22Rv1 (cell line): Measurements from ENCODE around the gene CD19.

Experiments
- ZFX ChIP-seq: fragments of 450-650 bp; IDR thresholded peaks from 2 replicates; pipeline ENCODE4 v1.6.1; 2017; ENCODE audit warnings: antibody characterized with exemption, borderline replicate concordance
- TF ChIP-seq, protein P1 (sequence below): fragments of 450-650 bp; IDR thresholded peaks from 2 replicates; pipeline ENCODE4 v1.5.1; 2017; ENCODE audit warnings: mild to moderate bottlenecking

DNA sequence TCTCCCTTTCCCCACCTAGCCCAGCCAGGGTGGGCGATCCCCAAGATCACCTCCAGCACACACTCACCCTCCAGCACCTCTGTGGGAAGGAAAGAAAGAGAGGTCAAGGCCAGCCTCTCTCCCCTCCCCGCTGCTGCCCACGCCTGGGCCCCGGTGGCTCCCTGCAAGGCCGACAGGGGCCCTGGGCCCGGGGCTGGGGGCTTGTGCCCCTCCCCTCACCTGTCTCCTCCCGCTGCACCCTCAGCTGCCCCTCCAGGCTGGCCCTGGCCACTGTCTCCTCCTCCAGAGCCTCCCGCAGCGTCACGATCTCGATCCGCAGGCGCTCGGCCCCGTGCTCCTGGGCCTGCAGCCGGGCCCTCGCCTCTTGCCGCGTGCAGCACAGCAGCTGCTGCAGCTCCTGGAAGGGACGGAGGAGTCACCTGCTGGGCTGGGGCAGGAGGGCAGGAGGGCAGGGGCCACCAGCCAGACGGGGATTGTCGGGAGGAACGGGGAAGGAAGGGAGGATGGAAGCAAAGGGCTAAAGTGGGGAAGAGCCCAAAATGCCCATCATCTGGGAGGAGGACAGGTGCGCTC is 25.9 kb upstream of the CD19 start:
- TF ChIP-seq, protein P1, sequence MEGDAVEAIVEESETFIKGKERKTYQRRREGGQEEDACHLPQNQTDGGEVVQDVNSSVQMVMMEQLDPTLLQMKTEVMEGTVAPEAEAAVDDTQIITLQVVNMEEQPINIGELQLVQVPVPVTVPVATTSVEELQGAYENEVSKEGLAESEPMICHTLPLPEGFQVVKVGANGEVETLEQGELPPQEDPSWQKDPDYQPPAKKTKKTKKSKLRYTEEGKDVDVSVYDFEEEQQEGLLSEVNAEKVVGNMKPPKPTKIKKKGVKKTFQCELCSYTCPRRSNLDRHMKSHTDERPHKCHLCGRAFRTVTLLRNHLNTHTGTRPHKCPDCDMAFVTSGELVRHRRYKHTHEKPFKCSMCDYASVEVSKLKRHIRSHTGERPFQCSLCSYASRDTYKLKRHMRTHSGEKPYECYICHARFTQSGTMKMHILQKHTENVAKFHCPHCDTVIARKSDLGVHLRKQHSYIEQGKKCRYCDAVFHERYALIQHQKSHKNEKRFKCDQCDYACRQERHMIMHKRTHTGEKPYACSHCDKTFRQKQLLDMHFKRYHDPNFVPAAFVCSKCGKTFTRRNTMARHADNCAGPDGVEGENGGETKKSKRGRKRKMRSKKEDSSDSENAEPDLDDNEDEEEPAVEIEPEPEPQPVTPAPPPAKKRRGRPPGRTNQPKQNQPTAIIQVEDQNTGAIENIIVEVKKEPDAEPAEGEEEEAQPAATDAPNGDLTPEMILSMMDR: no peak
- no peak for TF ChIP-seq ZFX
